ENCODE results near the gene PRM2.
A peak's percentile ranks its signal among the peaks of the same experiment; 100 is the strongest.

PRM2 gene
- total RNA-seq: 0 reads per million in 2 donors

GRCh38 chr16:11276143-11276895, at the start of gene PRM2:
PRM2 (minus strand) TSS chr16:11276480; CDS start chr16:11276370, 110 bp downstream.
- DNase-seq: no peak

GRCh38 chr16:11325404-11326083, 49.3 kb upstream of the PRM2 start:
- peak in 1 of 5 experiments; percentile 61 for DNase-seq

GRCh38 chr16:11323551-11324336, 47.5 kb upstream of the PRM2 start:
- no peak for DNase-seq

GRCh38 chr16:11322823-11323222, 46.5 kb upstream of the PRM2 start:
- no peak for DNase-seq

- no peak for DNase-seq
Measured at GRCh38 chr16:11321662-11322061, 45.4 kb upstream of the PRM2 start.

- no peak for DNase-seq
Measured at GRCh38 chr16:11320170-11320569, 43.9 kb upstream of the PRM2 start.

- peak in 1 of 5 experiments; percentile 56 for DNase-seq
Measured at GRCh38 chr16:11319529-11320146, 43.4 kb upstream of the PRM2 start.

- DNase-seq: no peak
Measured at GRCh38 chr16:11318817-11319216, 42.5 kb upstream of the PRM2 start.

GRCh38 chr16:11316331-11317015, 40.2 kb upstream of the PRM2 start:
- DNase-seq: no peak

- DNase-seq: no peak
Measured at GRCh38 chr16:11315510-11315909, 39.2 kb upstream of the PRM2 start.

GRCh38 chr16:11314309-11314894, 38.1 kb upstream of the PRM2 start:
- no peak for DNase-seq

- DNase-seq: no peak
Measured at GRCh38 chr16:11313493-11314308, 37.4 kb upstream of the PRM2 start.

- DNase-seq: peak in 1 of 5 experiments; percentile 53
Measured at GRCh38 chr16:11312718-11313492, 36.6 kb upstream of the PRM2 start.

- DNase-seq: peak in 2 of 5 experiments; percentile 38 to 85
Measured at GRCh38 chr16:11310997-11311561, 34.8 kb upstream of the PRM2 start.

GRCh38 chr16:11310634-11310977, 34.3 kb upstream of the PRM2 start:
- DNase-seq: no peak

- no peak for DNase-seq
Measured at GRCh38 chr16:11309895-11310633, 33.8 kb upstream of the PRM2 start.

GRCh38 chr16:11308493-11309283, 32.4 kb upstream of the PRM2 start:
- DNase-seq: no peak

Measured in T-helper 2 cell (primary cell).